Inflammatory macrophage (primary cell): ENCODE measurements around the gene CXCL17.
"Not testable (repeated sequence)": the region's sequence is repeated elsewhere in the genome, so short reads cannot be mapped to it uniquely, and the experiment has no call there.

Experiments
- DNase-seq, 2 donors: peaks; one replicate each; pipeline ENCODE4 v3.0.0-alpha.2; 2020 to 2022
- total RNA-seq, 18 experiments: gene quantifications; one replicate each; lab custom pipeline; 2026; ENCODE audit warnings: mixed read lengths in 6 of 18, inconsistent platforms in 2 of 18; lab: John Stamatoyannopoulos, UW

The CXCL17 gene
- 0 to 0.52 (median 0) reads per million in 18 experiments for total RNA-seq

- DNase-seq = no peak
These were observed at the start of gene CXCL17 for GRCh38 chr19:42442833-42443232. Gene CXCL17 (minus strand): TSS chr19:42442946. CDS start chr19:42442832, 114 bp downstream.

GRCh38 chr19:42488783-42489521 lies 46.2 kb upstream of the CXCL17 start:
- no peak for DNase-seq

GRCh38 chr19:42487798-42488178 lies 45.0 kb upstream of the CXCL17 start:
- no peak for DNase-seq

DNA sequence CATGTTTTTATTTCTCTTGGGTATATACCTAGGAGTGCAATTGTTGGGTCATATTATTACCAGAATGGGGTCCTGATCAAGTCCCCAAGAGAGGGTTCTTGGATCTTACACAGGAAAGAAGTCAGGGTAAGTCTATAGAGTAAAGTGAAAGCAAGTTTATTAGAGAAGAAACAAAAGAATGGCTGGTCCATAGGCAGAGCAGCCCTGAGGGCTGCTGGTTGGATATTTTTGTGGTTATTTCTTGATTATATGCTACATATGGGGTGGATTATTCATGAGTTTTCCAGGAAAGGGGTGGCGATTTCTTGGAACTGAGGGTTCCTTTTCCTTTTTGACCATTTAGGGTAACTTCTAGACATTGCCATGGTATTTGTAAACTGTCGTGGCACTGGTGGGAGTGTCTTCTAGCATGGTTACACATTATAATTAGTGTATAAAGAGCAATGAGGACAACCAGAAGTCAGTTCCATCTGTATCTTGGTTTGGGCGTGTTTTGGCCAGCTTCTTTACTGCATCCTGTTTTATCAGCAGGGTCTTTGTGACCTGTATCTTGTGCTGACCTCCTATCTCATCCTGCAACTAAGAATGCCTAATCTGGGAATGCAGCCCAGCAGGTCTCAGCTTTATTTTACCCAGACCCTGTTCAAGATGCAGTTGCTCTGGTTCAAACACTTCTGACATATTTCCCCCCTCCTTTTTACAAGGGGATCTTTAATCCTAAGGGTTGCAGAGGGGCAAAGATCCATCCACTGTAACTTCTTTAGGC lies 44.5 kb upstream of the CXCL17 start:
- peak; percentile 19 to 78 for DNase-seq

- not testable (repeated sequence) for DNase-seq
These were observed 42.3 kb upstream of the CXCL17 start for GRCh38 chr19:42485036-42485435.

DNA sequence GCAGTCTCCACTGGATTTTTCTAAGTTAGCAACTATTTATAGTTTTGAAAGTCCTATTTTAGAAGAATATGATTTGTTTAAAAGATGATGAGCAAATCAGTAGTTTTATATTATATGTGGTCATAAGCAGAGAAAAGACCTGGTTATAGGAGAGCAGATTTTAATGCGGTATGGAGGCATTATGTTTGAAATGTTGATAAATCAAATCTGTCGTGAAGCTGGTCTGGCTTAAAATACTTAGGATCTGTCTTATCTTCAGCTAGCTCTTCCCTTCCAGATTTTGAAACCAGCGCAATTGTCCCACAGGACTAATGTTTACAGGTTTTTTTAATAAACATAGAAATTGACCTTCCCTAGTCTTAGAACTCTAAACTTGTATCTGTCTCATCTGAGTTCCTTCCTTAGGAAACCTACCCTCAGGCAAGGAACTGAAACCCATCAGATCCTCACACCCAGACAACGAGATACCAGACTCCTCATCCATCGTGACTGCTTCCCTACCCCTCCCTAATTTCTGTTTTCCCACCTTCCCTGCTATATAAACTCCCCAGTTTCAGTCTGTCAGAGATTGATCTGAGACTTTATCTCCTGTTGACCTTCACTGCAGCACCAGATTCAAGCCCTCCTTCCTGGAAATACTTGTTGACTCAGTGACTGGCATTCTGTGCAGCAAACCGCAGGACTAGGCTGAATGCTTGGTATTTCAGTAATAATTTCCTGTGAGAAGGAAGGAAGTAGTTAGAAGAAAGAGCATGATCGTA lies 37.8 kb upstream of the CXCL17 start:
- DNase-seq = peak; percentile 37 to 73

DNA sequence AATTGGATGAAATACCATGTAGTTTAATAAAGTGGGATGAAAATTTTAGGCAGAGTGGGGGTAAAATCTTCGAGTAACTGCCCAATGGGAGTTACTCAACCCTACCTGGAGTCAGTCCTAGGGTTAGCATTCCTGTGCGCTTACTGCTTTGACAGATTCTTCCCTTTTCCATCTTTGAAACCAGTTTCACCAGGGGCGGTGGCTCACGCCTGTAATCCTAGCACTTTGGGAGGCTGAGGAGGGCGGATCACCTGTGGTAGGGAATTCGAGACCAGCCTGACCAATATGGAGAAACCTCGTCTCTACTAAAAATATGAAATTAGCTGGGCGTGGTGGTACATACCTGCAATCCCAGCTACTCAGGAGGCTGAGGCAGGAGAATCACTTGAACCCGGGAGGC lies 37.0 kb upstream of the CXCL17 start:
- DNase-seq = no peak

GRCh38 chr19:42478765-42479311 lies 36.1 kb upstream of the CXCL17 start:
- DNase-seq = no peak

DNA sequence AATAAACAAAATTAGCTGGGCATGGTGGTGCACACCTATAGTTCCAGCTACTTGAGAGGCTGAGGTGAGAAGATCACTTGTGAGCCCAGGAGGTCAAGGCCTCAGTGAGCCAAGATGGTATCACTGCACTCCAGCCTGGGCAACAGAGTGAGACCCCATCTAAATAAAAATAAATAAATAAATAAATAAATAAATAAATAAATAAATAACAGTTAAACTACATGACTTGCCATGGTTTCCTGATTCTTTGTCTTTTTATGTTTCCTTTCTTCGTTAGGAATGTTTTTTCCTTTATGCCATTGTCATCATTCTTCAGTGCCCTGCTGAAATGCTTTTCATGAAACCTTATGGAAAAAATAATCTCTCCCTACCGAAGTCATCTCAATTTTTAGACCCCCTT lies 35.2 kb upstream of the CXCL17 start:
- DNase-seq = no peak

DNA sequence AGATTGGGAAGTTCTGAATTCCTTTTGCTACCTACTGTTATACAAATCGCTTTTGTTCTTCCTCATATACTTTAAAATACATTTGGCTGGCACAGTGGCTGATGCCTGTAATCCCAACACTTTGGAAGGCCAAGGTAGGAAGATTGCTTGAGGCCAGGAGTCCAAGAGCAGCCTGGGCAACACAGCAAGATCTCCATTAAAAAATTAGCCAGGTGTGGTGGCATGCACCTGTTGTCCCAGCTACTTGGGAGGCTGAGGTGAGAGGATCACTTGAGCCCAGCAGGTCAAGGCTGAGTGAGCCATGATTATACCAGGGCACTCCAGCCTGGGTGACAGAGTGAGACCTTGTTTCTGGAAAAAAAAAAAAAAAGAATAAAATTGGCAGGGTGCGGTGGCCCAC lies 34.4 kb upstream of the CXCL17 start:
- DNase-seq = no peak

DNA sequence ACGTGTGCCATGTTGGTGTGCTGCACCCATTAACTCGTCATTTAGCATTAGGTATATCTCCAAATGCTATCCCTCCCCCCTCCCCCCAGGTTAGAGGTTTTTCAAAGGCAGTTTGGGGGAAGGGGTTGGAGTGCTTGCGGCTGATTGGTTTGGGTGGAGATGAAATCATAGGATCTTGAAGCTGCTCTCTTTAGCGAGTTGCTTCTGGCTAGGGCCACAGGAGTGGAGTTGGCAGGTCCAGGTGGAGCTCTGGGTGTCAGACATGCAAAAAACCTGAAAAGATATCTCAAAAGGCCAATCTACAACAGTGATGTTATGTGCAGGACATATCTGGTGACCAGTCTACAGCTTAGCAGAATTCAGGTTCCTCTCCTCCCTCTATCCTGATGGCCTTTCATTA lies 32.6 kb upstream of the CXCL17 start:
- no peak for DNase-seq

DNA sequence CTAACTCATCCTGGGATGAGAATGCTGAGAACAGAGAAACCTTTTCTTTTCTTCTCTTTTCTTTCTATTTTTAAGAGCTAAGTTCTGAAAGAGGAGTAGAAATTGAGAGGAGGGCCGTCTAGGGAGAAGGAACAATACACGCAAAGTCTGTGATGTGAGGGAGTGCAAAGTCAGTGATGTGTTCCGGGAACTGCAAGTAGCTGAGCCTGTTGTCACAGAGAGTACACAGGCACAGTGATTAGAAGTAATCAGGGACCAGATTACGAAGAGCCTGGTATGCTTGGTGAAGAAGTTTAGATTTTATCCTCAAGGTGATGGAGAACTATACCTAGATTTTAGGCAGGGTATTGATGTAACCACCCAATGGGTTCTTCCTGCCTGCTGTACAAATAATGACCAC lies 32.0 kb upstream of the CXCL17 start:
- DNase-seq = no peak

- DNase-seq = no peak
These were observed 30.9 kb upstream of the CXCL17 start for GRCh38 chr19:42473686-42474085.

DNA sequence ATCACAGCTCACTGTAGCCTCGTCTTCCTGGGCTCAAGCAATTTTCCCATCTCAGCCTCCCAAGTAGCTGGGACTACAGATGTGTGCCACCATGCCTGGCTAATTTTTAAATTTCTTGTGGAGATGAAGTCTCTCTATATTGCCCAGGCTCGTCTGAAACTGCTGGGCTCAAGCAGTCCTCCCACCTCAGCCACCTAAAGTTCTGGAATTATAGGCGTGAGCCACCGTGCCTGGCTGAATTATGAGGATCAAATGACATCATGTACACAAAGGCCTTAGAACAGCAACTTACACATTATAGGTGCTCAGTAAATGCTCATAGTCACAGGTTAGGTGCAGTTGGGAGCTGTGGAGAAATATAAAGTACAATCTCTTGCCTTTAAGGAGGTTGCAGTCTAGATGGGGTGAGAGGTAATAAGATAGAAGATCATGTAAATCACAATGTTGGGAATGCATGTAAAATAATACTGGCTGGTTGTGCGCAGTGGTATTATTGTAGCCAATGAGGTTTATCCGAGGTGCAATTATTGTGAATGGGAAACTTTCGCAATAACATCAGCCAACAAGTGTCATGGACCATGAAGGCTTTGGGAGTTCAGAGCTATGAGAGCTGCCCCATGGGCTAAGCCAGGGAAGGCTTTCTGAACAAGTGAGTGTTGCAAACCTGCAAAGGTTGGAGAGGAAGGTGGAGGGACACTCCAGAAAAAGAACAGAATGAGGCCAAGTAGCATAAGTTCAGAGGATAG lies 29.8 kb upstream of the CXCL17 start:
- DNase-seq = no peak

- no peak for DNase-seq
These were observed 29.0 kb upstream of the CXCL17 start for GRCh38 chr19:42471554-42472249.

- DNase-seq = no peak
These were observed 26.8 kb upstream of the CXCL17 start for GRCh38 chr19:42469311-42470235.

DNA sequence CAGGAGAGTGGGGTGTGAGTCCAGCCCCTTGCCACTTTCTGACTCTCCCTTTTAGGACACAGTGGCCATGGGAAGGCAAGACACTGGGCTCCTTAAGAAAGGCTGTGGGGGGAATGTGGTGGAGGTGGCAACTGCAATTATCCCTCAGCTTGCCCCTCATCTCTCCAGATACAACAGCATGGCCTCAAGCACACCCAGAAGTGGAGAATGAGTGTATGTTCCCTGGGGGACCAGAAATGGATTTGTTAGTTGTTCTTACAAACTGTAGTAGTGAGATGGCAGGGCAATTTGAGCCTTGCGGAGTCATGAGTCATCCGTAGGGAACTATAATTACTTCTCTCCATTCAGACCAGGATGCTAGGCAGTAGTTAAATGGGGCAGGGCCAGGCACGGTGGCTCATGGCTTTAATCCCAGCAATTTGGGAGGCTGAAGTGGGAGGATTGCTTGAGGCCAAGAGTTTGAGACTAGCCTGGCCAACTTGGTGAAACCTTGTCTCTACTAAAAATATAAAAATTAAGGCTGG lies 25.6 kb upstream of the CXCL17 start:
- DNase-seq = no peak

DNA sequence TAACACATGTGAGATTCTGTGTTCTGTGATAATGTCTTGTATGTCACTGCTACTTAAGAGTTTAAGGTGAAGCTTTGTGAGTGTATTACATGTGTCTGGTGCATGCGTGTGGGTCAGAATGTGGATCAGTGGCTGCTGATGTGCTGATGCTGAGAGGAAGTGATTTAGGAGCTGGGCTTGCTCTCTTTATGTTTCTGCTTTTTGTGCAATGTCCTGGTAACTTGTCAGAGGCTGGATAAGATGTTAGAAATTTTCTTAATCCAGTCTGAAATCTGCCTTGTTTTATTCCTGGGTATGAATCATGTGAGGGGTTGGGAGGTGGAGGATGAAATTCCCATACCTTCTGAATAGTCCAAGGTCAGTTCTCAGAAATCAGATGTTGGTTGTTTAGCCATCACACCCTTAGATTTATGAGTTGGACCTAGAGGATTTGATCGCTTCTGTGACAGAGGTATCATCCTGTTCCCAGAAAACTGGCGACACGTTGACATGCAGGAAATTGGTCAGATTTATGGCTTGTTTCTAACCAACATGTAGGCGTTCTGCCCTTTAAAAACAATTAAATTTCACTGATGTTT lies 24.5 kb upstream of the CXCL17 start:
- DNase-seq = peak; percentile 51 to 54

DNA sequence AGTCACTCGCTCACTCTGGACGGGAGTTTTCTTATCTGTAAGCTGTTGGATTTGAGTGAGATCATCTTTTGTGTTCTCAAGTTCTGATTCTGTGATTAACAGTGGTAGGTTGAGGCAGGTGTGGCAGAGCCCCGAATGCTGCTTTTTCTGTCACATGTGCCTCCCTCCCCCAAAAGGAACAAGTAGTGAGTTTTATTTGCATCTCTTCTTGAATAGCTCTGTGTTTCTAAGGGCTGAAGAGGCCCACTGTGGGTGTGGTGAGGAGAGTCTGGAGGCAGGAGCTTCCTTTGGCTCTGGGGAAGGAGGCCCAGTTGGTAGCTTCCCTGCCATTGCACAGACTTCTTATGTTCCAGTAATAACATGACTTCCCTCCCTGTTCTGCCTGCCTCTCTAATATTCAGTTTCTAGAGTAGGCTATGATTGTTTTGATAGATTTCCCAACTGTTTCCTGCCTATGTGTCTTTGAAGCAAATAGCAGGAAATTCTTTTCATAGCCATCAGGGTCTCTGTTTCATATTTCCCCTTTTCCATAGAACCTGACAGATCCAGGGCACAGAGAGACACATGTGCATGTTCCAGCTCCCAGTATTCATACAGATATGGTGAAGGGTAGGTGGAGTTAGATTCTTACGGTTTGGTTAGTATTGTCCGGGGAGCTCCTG lies 23.9 kb upstream of the CXCL17 start:
- DNase-seq = peak; percentile 40 to 49
